Aorta (tissue), 5 donors: ENCODE results near the gene INSM1. TPM values are rescaled to one million over a fixed set of nuclear protein-coding genes. Genes with fewer than 3 reads are reported as not detected.

Experiments used
- ATAC-seq: fragments of 200-7000 bp; cut with Tn5 transposase; one replicate; pipeline ENCODE4 v1.9.1; 2022; ENCODE audit warnings: moderate library complexity; ENCODE audit not compliant: low FRiP score
- DNase-seq, 2 donors: peaks; one replicate each; pipeline ENCODE4 v3.0.0-alpha.2; 2020
- H3K27ac ChIP-seq, 2 donors: one replicate each; pipeline ENCODE4 v1.5.1; 2013; ENCODE audit warnings: low read length in 2 of 2, mild to moderate bottlenecking in 2 of 2, moderate library complexity in 2 of 2, control low read depth in 1 of 2, inconsistent platforms in 1 of 2, low read depth in 1 of 2
- H3K27me3 ChIP-seq, 2 donors: one replicate each; pipeline ENCODE4 v1.6.1; 2013; ENCODE audit warnings: control low read depth in 1 of 2, low read length in 1 of 2, mild to moderate bottlenecking in 1 of 2, moderate library complexity in 1 of 2; ENCODE audit not compliant: insufficient read depth in 2 of 2, control insufficient read depth in 1 of 2
- H3K36me3 ChIP-seq, 2 donors: one replicate each; pipeline ENCODE4 v1.6.1; 2013; ENCODE audit warnings: control low read depth in 1 of 2, low read length in 1 of 2, mild to moderate bottlenecking in 1 of 2; ENCODE audit not compliant: insufficient read depth in 2 of 2, control insufficient read depth in 1 of 2
- H3K4me1 ChIP-seq, 2 donors: one replicate each; pipeline ENCODE4 v1.6.1; 2013; ENCODE audit warnings: low read length in 2 of 2, control low read depth in 1 of 2, mild to moderate bottlenecking in 1 of 2, moderate library complexity in 1 of 2; ENCODE audit not compliant: insufficient read depth in 2 of 2, control insufficient read depth in 1 of 2
- H3K4me3 ChIP-seq, 2 donors: one replicate each; pipeline ENCODE4 v1.5.1; 2013; ENCODE audit warnings: low read length in 2 of 2, control low read depth in 1 of 2, mild to moderate bottlenecking in 1 of 2
- H3K9me3 ChIP-seq: one replicate; pipeline ENCODE4 v1.6.1; 2013; ENCODE audit warnings: mild to moderate bottlenecking, low read length; ENCODE audit not compliant: control insufficient read depth
- WGBS, 2 donors: extraction: QIAGEN DNeasy Blood & Tissue Kit; methylation state at CpG; one replicate each; pipeline ENCODE4 v1.1.7; 2013; 5-methylcytosine and 5-hydroxymethylcytosine counted together
- intact Hi-C, 2 donors: fragments of 100-400 bp; cut with DNase I; formaldehyde crosslinking; loops; one replicate each; pipeline versions ENCODE4 v1.14.2 to v1.15.0; 2022
- polyA plus RNA-seq, 2 donors: library from polyadenylated mRNA; stranded (reverse); fragments of 200-250 nt; gene quantifications; one replicate each; pipeline ENCODE4 v1.2.3, GENCODE V29; 2013
- total RNA-seq, 2 donors: library from RNA; stranded (reverse); fragmentation: NEBNext Ultra II Directional; extraction: Animal tissue kit (Norgen Biotek cat#: 25700); gene quantifications; one replicate each; pipeline ENCODE4 v1.2.1, GENCODE V29; 2021
- donor health status: healthy with polysubstance abuse.
- donor health status: Bipolar disorder and iron deficiency.
- donor health status: DM: no; HTN: no; CAD: no.
- donor health status: DM: no; HTN: no; CAD: no.
- donor health status: DM: yes; HTN: yes; CAD: no.

The INSM1 gene
- total and polyA plus RNA-seq, 4 donors, result 0.25 TPM; not detected in 3

DNA sequence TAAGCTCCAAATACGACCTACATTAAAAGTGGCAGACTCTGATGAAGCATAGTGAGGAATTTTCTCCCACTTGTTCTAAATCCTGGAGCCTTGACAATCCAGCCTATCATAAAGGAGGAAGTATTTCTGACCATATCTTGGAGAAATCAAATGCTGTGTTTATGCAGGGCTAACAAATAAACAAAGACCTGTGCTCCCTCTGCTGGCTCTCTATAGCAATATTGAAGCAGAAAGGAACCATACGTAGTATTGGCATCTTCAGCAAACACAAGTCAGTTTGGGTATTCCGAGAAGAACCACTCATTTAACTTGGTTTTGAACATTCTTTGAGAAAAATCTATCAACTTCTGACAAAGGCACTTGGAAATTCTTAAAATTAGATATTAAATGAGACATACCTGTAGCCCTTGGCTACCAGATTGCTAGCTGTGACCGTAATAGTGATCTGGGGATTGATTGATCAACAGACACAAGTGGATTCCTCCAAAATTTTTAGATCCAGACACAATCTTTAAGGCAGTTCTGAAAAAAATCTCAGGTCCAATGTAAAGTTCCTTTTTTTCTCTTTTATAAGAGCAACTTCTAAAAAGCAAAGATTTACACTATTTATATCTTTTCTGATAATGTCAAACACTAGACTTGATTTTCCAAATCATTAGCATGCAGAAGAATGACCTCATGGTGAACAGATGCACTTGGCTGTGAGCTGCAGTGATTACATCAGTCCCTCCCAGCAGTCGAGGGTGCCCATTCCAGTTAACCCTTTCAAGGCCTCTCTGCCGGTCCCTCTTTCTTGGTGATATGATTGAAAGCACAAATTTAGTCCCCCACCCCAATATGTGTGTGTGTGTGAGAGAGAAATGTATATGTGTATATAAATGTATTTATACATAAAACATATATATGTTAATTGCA, 40.2 kb downstream of the INSM1 start:
- H3K27ac ChIP-seq, result no peak overlapping the region
- intact Hi-C loops, result no loop called here
- H3K4me1 ChIP-seq, result no peaks in the 10 kb centered on the region
- ATAC-seq (no peak), DNase-seq (no peak)
- H3K36me3 ChIP-seq, result no peaks in the 10 kb centered on the region
- no peak overlapping the region for H3K4me3 ChIP-seq
- H3K27me3 ChIP-seq, result no peaks in the 10 kb centered on the region
- H3K9me3 ChIP-seq, result no peaks in the 10 kb centered on the region
- WGBS, 2 donors, result 49 to 51% methylated on average over 6 of the region's 6 CpGs

DNA sequence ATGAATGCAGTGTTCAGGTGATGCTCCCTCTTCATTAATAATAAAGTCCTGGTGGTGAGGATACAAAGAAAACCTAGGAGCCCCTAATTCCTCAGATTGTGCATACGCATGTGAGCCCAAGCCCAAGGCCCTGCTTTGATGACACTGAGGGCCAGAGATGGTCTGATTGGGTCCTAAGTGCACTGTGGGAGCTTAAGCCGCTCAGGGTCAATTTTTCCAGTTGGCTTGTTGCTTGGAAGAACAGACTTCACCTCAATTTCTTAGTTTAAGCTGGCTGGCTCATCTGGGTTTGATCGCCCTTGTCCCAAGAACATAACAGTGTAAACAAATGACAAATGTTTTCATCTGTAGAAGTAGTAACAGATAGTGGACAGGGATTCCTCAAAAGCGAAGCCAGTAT, 41.4 kb downstream of the INSM1 start:
- Histone ChIP-seq H3K4me1 (no peaks in the 10 kb centered on the region), H3K4me3 (no peak overlapping the region), H3K36me3 (no peaks in the 10 kb centered on the region), H3K9me3 (no peaks in the 10 kb centered on the region), H3K27ac (no peak overlapping the region), H3K27me3 (no peaks in the 10 kb centered on the region)
- ATAC-seq (no peak), DNase-seq (no peak)
- intact Hi-C loops, result no loop called here
- WGBS, 2 donors, result 97 to 98% methylated on average over 4 of the region's 4 CpGs

DNA sequence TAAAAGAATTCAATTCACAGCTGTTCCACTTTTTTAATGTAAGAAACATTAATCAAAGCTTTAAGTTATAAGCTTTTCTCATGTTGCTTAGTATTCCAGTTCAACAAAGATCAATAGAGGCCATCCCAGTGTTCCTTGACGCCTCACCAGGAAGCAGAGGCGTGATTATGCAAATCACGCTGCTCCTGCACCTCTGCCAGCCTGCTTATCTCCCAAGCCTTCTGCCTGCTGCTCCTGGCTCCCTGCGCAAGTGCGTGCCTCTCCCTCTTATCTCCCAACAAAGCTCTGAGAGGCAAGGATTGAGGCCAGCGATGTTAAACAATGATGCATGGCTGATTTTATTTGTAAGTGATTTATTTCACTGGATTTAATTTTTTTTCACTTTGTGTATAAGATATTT, 42.8 kb downstream of the INSM1 start:
- H3K4me1 ChIP-seq, result no peaks in the 10 kb centered on the region
- DNase-seq (no peak), ATAC-seq (no peak)
- intact Hi-C loops, result no loop called here
- WGBS, 2 donors, result 38 to 50% methylated on average over 6 of the region's 6 CpGs
- H3K36me3 ChIP-seq, result no peaks in the 10 kb centered on the region
- H3K4me3 ChIP-seq, result no peak overlapping the region
- no peaks in the 10 kb centered on the region for H3K27me3 ChIP-seq
- H3K9me3 ChIP-seq, result no peaks in the 10 kb centered on the region
- no peak overlapping the region for H3K27ac ChIP-seq

DNA sequence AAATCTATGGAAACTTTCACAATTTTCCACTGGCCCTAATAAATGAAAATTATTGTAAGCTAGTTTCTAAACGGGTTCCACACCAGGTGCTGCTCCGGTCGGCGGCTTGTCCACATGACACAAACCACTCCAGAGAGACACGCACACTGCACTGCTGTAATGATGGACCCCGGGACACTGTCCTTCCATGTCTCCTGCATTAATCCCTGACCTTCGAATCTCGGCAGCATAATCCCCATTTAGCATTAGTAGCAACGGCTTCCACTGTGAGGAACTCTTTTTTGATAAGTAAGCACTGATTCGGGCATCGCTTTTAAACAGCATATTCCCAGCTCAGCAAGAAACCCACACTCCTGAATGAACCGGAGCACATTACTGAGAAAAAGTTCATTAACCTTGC, 43.5 kb downstream of the INSM1 start:
- DNase-seq (no peak), ATAC-seq (no peak)
- no peak overlapping the region for H3K4me3 ChIP-seq
- no peaks in the 10 kb centered on the region for H3K27me3 ChIP-seq
- no peaks in the 10 kb centered on the region for H3K4me1 ChIP-seq
- 88 to 89% methylated on average over 12 of the region's 12 CpGs for WGBS, 2 donors
- intact Hi-C loops, result no loop called here
- no peaks in the 10 kb centered on the region for H3K36me3 ChIP-seq
- no peaks in the 10 kb centered on the region for H3K9me3 ChIP-seq
- no peak overlapping the region for H3K27ac ChIP-seq

DNA sequence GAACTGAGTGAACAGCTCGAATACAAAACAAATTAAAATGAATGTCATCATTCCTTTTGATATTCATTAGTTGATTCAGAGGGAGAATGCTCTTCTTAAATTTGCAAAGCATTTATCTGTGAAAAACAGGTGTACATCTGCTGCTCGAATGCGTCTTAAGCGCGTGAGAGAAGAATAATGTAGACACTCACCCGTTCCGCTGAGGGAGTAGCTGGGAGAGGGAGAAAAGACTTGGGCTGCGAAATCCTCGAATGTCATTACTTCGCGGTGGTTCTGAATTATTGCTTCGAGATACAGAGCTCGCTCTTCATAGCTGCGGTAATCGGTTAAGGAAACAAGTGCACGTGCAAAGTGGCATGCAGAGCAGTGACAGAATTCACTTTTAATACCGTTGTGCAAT, 43.9 kb downstream of the INSM1 start:
- ATAC-seq (no peak), DNase-seq (no peak)
- Histone ChIP-seq H3K4me3 (no peak overlapping the region), H3K4me1 (no peaks in the 10 kb centered on the region), H3K27me3 (no peaks in the 10 kb centered on the region), H3K36me3 (no peaks in the 10 kb centered on the region), H3K27ac (no peak overlapping the region), H3K9me3 (no peaks in the 10 kb centered on the region)
- intact Hi-C loops, result no loop called here
- 92 to 95% methylated on average over 17 of the region's 17 CpGs for WGBS, 2 donors

DNA sequence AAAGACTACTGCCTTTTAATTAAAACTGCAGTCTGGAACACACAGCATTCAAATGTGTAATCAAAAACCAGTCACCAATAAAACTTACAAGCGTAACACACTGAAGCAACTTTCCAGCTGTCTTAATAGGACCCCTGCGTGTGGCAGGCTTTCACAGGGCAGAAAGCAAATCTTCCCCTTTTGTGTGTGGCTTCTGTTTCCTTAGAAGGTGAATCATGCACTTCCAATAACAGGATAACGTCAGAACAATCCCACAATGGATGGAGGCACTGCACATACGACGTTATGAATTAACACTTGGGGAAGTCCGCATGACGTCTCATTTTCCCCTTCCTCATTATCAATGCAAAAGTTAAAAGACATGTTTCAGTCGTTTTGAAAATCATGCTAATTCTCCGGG, 44.8 kb downstream of the INSM1 start:
- intact Hi-C loops, result no loop called here
- H3K4me3 ChIP-seq, result no peak overlapping the region
- H3K36me3 ChIP-seq, result no peaks in the 10 kb centered on the region
- no peak for ATAC-seq
- no peak overlapping the region for H3K27ac ChIP-seq
- WGBS, 2 donors, result 87 to 88% methylated on average over 9 of the region's 9 CpGs
- DNase-seq, result no peak
- no peaks in the 10 kb centered on the region for H3K27me3 ChIP-seq
- H3K9me3 ChIP-seq, result no peaks in the 10 kb centered on the region
- no peaks in the 10 kb centered on the region for H3K4me1 ChIP-seq

DNA sequence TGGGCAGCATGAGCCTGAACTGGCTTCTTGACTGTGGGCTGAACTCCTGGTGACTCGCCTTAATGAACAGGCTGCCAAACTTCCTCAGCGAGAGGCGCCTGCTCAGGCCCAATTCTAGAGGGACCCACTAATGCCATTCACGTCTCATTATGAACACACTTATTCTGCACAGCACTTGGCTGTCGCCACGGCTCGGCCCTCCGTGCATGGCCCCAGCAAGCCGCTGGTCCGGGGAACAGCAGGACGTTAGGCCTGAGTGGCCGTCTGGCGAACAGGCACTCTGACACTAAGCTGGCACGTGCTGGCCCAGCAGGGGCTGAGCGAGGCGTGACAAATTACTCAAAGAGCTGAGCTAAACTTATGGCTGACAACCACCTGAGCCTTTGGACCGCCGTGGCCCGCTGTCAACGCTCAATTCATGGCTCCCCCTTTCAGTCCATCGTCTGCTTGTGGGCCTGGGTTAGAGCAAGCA, 45.9 kb downstream of the INSM1 start:
- H3K4me1 ChIP-seq, result no peaks in the 10 kb centered on the region
- H3K27ac ChIP-seq, result no peak overlapping the region
- no peaks in the 10 kb centered on the region for H3K27me3 ChIP-seq
- H3K4me3 ChIP-seq, result no peak overlapping the region
- no peak for DNase-seq
- intact Hi-C loops, result no loop called here
- no peaks in the 10 kb centered on the region for H3K9me3 ChIP-seq
- ATAC-seq, result no peak
- 64 to 74% methylated on average over 21 of the region's 21 CpGs for WGBS, 2 donors
- no peaks in the 10 kb centered on the region for H3K36me3 ChIP-seq

DNA sequence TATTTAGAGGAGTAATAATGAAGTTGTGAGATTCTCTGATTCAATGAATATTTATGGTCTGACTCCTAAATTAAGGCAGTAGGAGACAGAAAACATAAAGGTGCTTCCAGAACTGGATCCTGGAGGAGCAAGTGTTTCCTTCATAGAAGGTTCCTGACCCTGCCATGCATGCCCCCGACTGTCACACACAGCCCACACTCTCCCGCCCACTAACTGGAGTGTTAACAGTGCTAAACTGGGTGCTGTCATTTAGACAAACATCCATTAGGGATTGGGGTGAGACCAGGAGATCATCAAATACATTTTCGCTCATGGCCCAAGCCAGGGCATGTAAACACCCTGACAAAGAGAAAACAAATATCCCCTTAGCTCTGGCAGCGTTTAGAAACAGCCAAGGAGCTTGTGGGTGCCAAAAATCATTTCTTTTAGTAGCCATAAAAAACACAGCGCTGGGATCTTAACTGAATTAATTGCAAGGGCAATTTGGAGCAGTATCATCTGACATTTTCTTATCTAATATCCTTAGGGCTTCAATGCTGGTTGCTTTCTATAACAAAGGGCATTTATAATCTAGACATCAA, 46.8 kb downstream of the INSM1 start:
- WGBS, 2 donors, result 68 to 70% methylated on average over 5 of the region's 5 CpGs
- Histone ChIP-seq H3K9me3 (no peaks in the 10 kb centered on the region), H3K27me3 (no peaks in the 10 kb centered on the region), H3K4me1 (no peaks in the 10 kb centered on the region), H3K36me3 (no peaks in the 10 kb centered on the region), H3K27ac (no peak overlapping the region), H3K4me3 (no peak overlapping the region)
- intact Hi-C loops, result no loop called here
- ATAC-seq, result no peak
- DNase-seq, result no peak

DNA sequence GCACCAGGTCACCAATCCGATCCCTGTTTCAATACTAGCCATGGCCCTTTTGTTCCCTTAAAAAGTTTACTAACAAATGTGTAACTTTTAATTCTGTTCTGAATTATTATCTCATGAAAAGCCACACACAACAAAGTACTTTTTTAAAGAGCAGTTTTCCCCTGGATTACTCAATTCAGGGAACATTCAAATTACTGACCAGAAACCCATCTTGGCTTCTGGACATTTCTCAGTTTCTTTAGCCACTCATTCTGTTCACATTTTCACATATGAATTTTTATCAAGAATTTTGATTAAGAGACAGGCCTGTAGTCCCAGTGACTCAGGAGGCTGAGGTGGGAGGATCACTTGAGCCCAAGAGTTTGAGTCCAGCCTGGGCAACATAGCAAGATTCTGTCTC, 47.4 kb downstream of the INSM1 start:
- Histone ChIP-seq H3K4me1 (no peaks in the 10 kb centered on the region), H3K9me3 (no peaks in the 10 kb centered on the region), H3K27ac (no peak overlapping the region), H3K36me3 (peaks cover 0 to 3% of the 10 kb centered on the region in 2 donors), H3K27me3 (no peaks in the 10 kb centered on the region), H3K4me3 (no peak overlapping the region)
- intact Hi-C loops, result no loop called here
- ATAC-seq, result no peak
- 93 to 100% methylated on average over 1 of the region's 1 CpG for WGBS, 2 donors
- no peak for DNase-seq
